HepG2 (cell line): ENCODE measurements around the gene SFXN5. TPM values are rescaled to one million over a fixed set of nuclear protein-coding genes. Genes with fewer than 3 reads are reported as not detected.

ENCODE experiments used
- ATF6 ChIP-seq: sonication (generic); formaldehyde crosslinking; conservative IDR thresholded peaks from 2 replicates; pipeline ENCODE4 v1.4.0; 2020; ENCODE audit warnings: missing genetic modification reagents
- CENPX ChIP-seq: sonication (generic); formaldehyde crosslinking; IDR thresholded peaks from 2 replicates; pipeline ENCODE4 v1.9.0; 2021; ENCODE audit warnings: mild to moderate bottlenecking, missing genetic modification reagents, moderate library complexity
- CHCHD3 ChIP-seq: sonication (generic); formaldehyde crosslinking; IDR thresholded peaks from 2 replicates; pipeline ENCODE4 v1.8.0; 2022; ENCODE audit warnings: mild to moderate bottlenecking, missing genetic modification reagents, moderate library complexity
- CSRNP2 ChIP-seq: sonication (generic); formaldehyde crosslinking; conservative IDR thresholded peaks from 2 replicates; pipeline ENCODE4 v1.8.0; 2022; ENCODE audit warnings: low read depth, missing genetic modification reagents
- E2F1 ChIP-seq: sonication (generic); formaldehyde crosslinking; IDR thresholded peaks from 2 replicates; pipeline ENCODE4 v1.5.0; 2020; ENCODE audit warnings: missing genetic modification reagents
- FOXA3 ChIP-seq: IDR thresholded peaks from 2 replicates; pipeline ENCODE4 v1.6.1; 2016; ENCODE audit warnings: missing genetic modification reagents, missing compliant biosample characterization
- HMGXB3 ChIP-seq: sonication (generic); formaldehyde crosslinking; IDR thresholded peaks from 2 replicates; pipeline ENCODE4 v1.4.0; 2020; ENCODE audit warnings: missing genetic modification reagents, borderline replicate concordance
- MXD3 ChIP-seq: IDR thresholded peaks from 2 replicates; pipeline ENCODE4 v1.6.1; 2016; ENCODE audit warnings: mild to moderate bottlenecking, missing biosample characterization, missing genetic modification reagents
- NFRKB ChIP-seq: fragments of 450-650 bp; IDR thresholded peaks from 2 replicates; pipeline ENCODE4 v1.6.1; 2017
- RXRA ChIP-seq: sonication (generic); formaldehyde crosslinking; IDR thresholded peaks from 2 replicates; pipeline ENCODE4 v1.5.1; 2020; ENCODE audit warnings: missing genetic modification reagents
- ZFY ChIP-seq: sonication (generic); formaldehyde crosslinking; IDR thresholded peaks from 2 replicates; pipeline ENCODE4 v1.4.0; 2020; ENCODE audit warnings: missing genetic modification reagents
- ZNF281 ChIP-seq: sonication (generic); formaldehyde crosslinking; IDR thresholded peaks from 2 replicates; pipeline ENCODE4 v1.4.0; 2020; ENCODE audit warnings: missing genetic modification reagents, borderline replicate concordance
- ZNF335 ChIP-seq: sonication (generic); formaldehyde crosslinking; IDR thresholded peaks from 2 replicates; pipeline ENCODE4 v1.4.0; 2020; ENCODE audit warnings: missing genetic modification reagents
- ZNF556 ChIP-seq: sonication (generic); formaldehyde crosslinking; IDR thresholded peaks from 2 replicates; pipeline ENCODE4 v1.4.0; 2020; ENCODE audit warnings: mild to moderate bottlenecking, missing genetic modification reagents, borderline replicate concordance
- polyA plus RNA-seq, 8 experiments: library from polyadenylated mRNA; depleted of rRNA in 3 of 8; stranded (reverse) in 7 of 8; unstranded in 1 of 8; fragments of >200 nt; fragmentation: Illumina TruSeq in 4 of 8; extraction: Trizol in 4 of 8; gene quantifications; 2 replicates each; pipeline versions ENCODE4 v1.2.1 to v1.2.3, GENCODE V29; 2011 to 2016; ENCODE audit warnings: low read depth in 4 of 8, missing spikeins in 1 of 8, mixed read lengths in 1 of 8; ENCODE audit not compliant: insufficient read depth in 1 of 8
- total RNA-seq, 5 experiments: library from RNA; depleted of rRNA; stranded (reverse); fragments of >200 nt; fragmentation: Illumina TruSeq; extraction: Trizol; gene quantifications; 2 replicates each; pipeline ENCODE4 v1.2.3, GENCODE V29; 2016; ENCODE audit warnings: low read depth in 1 of 5

Gene SFXN5
- total and polyA plus RNA-seq, 2 of the 13 experiments (the other 11 are each of a cell fraction or from before 2014, with no cell fraction given): 34.9 to 37.4 TPM

GRCh38 chr2:73112026-73112912, 40.8 kb upstream of the SFXN5 start (continued):
- TF ChIP-seq ATF6 (CRISPR knock-in tag) (no peak), ZNF335 (CRISPR knock-in tag) (no peak), ZNF556 (CRISPR knock-in tag) (peak; percentile 67; the same call in 1 of the 2 replicates), RXRA (peak; percentile 56; the same call in 1 of the 2 replicates), CSRNP2 (CRISPR knock-in tag) (0 out of 2 replicates have a peak, but pooled peaks have one; percentile 81), ZNF281 (CRISPR knock-in tag) (peak; percentile 2; the same call in 1 of the 2 replicates), E2F1 (no peak), MXD3 (peak; percentile 87; the same call in 1 of the 2 replicates), ZFY (CRISPR knock-in tag) (peak; percentile 96), FOXA3 (CRISPR knock-in tag) (no peak; the same call in none of the 2 replicates), HMGXB3 (CRISPR knock-in tag) (no peak), CHCHD3 (CRISPR knock-in tag) (peak; percentile 85; the same call in 1 of the 2 replicates), CENPX (CRISPR knock-in tag) (no peak), NFRKB (no peak)
